Caki2 (cell line): Measurements from ENCODE around the gene KLF11. TPM values are rescaled to one million over a fixed set of nuclear protein-coding genes. Genes with fewer than 3 reads are reported as not detected.

ENCODE experiments used
- DNase-seq: peaks from one replicate; pipeline ENCODE4 v3.0.0-alpha.2; 2015; ENCODE audit warnings: low read depth
- in situ Hi-C: cut with HindIII; loops from 2 replicates; pipeline ENCODE4 v1.10.0; 2016; ENCODE audit warnings: low sequenced_read_pairs, low pct_unique_long_range_greater_than_20kb, mixed read lengths
- total RNA-seq: library from RNA; depleted of rRNA; stranded (reverse); fragments of >200 nt; shearing (Covaris generic); gene quantifications from 2 replicates; pipeline ENCODE4 v1.2.3, GENCODE V29; 2014; ENCODE audit warnings: low replicate concordance

The KLF11 gene
- total RNA-seq, 1 experiment from 2014 or later: 13.1 TPM

DNA sequence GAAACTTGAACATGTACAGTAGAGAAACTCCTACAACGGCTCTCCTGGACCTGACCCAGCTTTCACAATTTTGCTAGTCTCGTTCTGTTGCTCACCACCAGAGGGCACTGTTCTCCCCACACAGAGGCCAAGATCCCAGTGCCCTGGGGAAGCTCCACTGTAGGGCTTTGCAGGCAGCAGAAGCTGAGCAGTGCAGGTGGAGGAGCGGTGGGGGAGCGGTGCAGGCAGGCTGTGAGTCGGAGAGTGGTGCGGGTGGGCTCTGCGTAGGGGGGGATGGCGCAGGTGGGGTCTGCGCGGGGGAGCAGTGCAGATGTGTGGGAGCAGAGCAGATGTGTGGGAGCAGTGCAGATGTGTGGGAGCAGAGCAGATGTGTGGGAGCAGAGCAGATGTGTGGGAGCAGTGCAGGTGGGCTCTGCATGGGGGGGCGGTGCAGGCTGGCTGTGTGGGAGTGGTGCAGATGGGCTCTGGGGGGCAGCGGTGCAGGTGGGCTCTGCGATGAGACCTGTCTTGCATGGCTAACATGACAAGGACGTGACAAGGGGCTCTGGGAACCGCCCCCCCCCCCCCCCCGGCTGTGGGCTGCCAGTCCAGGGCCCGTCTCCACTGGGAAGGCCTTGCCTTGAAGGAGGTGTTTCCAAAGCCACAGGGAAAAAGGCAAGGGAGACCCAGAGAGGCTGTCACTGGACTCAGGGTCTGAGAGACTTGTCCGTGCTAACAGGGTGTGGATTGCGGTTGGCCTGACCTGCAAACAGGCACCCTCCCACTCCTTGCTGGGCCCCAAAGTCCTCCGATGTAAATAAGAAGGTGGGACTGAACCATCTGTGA is 29.5 kb downstream of the KLF11 start:
- in situ Hi-C loops: no loop called here
- DNase-seq: peak; percentile 70

DNA sequence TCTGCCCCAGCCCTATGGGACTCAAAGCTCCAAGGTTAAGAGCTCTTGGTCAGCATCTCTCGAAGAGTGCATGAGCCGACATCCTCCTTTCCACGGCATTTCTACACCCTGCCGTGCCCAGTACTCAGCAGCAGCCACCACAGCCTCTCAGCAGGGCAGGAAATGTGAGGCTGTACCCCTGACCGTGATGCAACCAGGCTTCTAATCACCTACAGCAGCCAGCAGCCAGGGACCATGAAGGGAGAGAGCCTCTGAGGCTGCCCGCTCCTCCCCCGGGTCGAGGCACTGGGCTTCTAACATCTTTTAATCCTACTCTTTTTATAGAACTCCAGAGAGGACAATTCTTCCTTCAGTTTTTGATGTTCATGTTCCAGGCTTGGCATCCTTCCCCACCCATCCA is 30.4 kb downstream of the KLF11 start:
- in situ Hi-C loops: no loop called here
- DNase-seq: no peak

DNA sequence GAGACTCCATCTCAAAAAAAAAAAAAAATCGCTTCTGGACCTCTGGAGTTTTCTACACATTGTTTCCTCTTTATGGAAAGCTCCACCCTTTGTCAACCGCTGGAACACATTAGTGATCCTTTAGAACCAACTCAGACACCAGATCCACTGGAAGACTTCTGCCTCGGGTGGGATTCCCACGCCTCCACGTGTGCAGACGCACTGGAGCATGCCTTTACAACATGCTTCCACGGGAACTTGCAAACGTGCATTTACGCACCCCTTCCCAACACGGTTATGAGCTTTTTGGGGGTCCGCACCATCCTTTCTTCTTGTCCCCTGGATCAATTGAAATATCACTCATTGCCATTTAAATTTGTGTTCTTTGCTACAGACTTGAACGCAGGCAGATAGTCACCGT is 31.8 kb downstream of the KLF11 start:
- in situ Hi-C loops: no loop called here
- no peak for DNase-seq

DNA sequence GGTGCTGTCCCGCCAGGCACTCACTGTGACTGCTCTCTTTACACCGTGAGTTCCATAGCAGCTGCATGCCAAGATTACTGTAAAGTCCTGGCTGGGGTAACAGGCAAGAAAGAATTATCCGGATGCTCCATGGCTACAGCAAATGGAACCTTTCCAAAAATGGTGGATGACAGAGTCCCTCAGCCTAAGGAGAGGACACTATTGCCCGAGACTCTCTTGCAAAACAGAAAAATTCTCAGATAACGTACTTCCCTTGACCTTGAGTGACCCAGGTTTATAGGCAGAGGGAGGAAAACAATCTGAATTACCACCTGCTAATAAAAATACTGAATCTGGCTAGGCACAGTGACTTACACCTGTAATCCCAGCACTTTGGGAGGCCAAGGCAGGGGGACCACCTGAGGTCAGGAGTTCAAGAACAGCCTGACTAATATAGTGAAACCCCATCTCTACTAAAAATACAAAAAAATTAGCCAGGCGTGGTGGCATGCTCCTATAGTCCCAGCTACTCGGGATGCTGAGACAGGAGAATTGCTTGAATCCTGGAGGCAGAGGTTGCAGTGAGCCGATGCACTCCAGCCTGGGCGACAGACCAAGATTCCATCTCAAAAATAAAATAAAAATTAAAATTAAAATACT is 32.3 kb downstream of the KLF11 start:
- DNase-seq: no peak
- in situ Hi-C loops: no loop called here

DNA sequence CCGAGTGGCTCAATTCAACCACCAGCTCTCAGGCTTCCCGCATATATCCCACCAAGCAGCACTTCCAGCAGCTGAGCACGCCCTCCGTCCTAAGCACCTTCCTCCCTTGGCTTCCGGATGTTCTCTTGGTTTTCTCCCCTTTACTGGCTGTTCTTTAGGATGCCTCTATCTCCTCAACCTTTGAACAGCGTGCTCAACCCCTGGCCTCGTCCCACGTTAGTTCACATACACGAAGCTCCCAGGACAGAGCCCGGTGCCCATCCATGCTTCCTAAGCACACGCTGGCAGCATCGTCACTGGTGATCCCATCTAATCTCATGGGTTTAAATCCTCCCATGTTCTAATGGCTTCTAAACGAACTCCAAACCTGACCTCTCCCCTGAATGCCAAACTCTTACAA is 33.2 kb downstream of the KLF11 start:
- in situ Hi-C loops: no loop called here
- no peak for DNase-seq

DNA sequence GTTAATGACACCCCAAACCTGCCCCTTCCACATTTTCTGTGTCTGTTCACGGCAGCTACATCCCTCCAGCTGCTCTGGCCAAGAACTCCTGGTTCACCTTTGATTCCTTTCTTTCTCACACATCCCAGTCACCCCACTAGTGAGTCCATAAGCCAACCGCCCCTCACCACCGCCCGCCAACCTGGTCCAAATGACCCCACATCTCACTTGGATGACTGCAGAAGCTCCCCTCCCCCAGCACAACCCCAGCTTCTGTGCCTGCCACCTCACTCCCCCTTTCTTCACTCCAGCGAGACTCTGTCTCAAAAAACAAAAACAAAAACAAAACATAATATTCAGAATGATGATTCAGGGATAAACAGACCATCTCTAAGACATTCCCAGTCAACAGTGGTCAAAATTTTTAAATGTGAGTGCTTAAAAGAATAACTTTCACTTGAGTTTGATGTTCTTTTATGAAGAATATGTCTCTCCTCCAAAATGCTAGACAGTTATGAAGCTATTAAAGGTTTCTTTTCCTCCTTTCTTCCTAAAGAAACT is 33.7 kb downstream of the KLF11 start:
- DNase-seq: no peak
- in situ Hi-C loops: no loop called here

DNA sequence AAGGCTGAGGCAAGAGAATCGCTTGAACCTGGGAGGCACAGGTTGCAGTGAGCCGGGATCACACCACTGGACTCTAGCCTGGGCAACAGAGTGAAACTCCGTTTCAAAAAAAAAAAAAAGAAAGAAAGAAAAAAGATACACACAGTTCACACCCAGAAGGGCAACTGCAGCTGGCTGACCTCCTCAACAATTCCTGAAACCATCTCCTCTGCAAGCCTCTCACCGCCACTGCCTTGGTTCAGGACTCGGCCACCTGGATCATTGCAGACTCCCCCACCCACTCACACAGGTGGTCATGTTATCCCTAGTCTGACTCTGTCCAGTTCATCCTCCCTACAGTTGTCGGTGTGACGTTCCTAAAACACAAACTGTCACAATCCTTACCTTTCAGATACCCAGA is 34.7 kb downstream of the KLF11 start:
- DNase-seq: no peak
- in situ Hi-C loops: no loop called here

DNA sequence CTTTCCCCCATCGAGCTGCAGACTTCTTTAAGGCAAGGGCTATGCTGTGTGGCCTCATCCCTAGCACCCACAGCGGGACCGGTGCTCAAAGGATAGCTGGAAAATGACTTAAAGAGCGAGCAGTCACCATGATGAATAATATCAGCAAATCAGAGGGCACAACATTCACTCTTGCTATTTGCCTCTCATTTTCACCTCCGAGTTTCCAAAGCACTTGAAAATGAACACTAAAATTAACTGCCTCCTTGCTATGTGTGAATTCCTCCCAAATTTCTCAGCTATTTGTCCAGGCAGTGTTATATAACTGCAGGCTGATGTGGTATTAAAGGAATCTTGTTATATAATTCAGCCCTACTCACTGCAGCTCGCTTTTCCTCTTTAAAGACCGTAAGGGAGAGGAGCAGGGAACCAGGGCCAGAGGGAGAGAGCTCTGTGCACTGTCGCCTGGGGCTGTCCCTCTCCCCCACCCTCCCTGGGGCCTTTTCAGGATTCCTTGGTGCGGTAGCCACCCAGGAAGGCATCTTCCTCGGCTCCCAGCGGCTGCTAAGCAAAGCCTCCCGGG is 35.4 kb downstream of the KLF11 start:
- in situ Hi-C loops: no loop called here
- no peak for DNase-seq

DNA sequence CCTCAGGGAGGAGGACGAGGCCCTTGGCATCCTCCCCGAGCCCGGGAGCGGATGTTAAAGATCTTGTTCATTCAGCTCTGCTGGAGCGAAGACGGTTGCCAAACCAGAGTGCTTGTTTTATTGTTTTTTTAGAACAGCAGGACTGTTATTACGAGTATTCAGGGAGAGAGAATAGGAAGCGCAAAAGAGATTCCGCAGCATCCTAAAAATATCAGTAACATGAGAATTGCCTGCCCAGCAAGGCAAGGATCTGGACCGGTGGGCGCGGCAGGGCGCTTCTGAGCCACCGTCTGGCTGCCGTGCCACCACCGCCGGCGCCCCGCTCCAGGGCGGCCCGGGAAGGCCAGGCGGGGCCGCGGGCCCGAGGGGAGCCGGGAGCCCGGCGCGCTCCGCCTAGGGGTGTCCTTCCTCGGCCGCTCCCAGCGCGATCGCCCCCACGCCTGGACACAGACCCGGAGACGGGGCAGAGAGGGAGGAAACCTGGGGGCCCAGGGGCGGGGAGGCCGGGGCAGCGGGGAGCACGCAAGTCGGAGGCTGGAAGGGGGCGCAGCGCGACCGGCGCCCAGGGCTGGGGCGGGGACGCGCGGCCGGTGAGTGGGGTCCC is 36.0 kb downstream of the KLF11 start:
- DNase-seq: peak; percentile 35
- in situ Hi-C loops: no loop called here

DNA sequence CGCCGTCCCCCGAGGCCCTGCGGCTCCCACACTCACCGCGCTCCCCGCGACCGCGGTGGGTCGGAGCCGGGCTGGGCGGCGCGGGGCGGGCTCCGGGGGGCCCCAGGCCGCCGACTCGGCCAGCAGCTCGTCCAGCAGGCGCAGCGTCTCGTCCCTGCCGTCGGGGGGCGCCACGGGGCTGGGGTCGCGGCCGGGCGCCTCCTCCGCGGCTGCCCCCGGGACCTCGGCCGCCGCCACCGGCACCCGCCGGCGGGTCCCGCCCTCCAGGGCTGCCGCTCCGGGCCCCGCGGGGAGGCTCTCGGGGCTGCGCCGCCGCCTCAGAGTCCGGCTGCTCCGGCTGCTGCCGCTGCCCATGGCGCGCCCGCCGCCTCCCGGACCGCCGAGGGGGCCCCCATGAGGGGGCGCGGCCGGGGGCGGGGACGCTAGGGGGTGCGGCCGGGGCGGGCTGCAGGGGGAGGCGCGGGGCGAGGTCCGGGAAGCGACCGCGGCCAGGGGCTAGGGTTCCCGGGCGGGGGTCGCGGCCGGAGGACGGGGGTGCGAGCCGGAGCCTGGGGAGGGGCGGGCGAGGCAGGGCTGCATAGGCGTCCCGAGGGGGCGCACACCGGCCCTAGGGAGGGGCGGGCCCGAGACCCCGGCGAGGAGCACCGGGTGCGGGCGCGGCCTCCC is 36.7 kb downstream of the KLF11 start, which contains the start of gene CYS1:
CYS1 (minus strand) TSS at position 542 of the 666 bp plus-strand sequence; CDS start at position 354, 188 bp downstream.
- in situ Hi-C loops: no loop called here
- no peak for DNase-seq

DNA sequence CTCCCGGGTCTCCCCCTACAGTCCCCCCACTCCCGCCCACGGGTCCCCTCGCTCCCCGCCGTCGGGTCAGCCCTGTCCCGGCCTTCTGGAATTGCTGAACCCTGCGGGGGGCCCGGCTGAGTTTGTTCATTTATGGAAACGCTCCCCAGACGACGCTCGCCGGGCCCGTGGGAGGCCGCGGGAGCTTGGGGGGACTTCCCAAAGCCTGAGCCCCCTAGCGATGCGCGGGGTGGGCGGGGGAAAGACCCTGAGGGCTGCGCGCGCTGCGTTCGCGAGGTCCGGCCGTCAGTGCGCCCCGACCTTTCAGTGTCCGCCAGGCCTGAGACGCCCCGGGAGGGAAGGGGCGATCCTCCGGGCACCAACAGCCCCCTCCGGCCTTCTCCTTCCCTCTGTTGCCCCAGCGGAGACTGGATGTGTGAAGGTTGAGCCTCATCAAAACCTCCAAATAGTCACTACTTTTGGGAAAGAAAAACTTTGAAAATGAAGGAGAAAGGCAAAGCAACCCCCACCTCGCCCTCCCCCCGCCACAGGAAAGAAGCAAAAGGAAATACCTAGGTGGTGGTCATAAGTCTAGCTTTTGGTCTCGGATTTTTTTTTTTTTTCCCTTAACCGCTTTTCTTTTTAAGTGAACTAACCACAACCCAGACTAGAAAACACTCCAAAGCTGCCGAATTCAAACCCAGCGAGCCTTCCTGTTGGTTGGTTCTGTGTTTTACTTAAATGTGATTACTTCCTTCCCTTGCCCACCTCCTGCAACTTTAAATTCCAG is 37.4 kb downstream of the KLF11 start:
- no peak for DNase-seq
- in situ Hi-C loops: no loop called here

DNA sequence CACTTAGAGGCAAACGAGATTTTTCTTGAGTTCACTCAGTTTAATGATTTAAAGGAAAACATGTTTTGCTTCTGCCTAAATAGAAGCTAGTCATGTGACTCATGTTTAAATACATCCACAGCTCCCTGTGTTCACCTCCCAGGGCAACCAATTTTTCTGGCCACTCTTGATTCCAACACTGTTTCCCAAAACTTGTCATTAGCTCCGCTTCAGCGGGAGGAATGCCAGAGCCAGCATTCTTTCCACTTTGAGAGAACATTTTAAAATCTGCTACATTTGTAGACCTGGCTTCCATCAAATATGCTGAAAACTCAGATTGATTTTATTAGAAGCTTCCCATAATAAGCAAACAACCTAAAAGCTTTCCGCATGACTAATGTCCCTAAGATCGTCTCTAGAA is 39.7 kb downstream of the KLF11 start:
- DNase-seq: no peak
- in situ Hi-C loops: no loop called here

DNA sequence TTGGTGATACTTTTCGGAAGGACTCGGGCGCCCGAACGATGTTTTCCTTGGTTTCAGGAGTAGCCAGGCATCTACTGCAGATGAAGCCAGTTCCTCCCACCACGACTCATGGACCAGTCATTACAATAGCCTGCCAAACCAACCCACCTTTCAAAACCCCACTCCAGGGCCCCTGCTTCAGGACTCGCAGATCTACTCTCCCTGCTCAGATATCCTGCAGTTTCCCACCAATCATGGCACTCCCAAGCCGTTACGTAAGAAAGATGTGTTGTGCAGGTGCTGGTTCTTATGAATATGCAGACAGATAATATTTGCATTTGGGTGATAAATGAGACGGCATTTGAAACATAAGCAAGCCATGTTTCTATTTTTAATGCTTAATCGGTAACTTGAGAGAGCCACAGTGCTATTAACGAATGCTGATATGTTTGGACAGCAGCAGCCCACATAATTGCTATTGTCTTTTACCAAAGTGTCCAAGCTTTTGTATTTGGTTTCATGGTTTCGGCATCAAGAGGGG is 40.4 kb downstream of the KLF11 start:
- DNase-seq: no peak
- in situ Hi-C loops: no loop called here

DNA sequence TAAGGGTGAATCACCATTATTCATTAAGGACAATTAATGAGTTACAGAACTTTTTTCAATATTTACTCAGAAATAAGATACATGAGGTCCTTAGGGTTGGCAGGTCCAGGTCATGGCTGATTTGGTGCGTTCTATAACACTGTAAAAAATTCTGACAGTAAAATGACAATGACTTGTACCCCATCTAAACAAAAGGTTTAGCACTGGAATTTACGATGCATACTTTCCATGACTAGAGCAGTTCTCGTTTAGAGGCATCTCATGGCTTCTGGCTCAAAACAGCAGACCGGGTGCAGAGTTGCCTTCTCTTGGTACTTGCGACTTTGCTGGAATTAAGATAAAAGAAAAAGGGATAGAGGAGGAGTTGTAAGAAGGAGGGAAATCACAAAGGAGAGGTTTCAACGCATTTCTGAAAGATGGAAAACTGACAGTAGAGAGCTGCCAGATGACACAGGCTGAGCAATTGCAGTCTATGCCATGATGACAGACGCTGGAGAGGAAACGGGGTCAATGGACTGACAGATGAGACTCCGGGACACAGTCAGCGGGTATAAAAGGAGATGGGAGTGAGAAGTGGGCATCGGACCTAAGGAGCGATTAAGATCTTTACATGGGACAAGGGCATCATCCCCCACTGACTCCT is 41.0 kb downstream of the KLF11 start:
- peak; percentile 43 for DNase-seq
- in situ Hi-C loops: no loop called here

DNA sequence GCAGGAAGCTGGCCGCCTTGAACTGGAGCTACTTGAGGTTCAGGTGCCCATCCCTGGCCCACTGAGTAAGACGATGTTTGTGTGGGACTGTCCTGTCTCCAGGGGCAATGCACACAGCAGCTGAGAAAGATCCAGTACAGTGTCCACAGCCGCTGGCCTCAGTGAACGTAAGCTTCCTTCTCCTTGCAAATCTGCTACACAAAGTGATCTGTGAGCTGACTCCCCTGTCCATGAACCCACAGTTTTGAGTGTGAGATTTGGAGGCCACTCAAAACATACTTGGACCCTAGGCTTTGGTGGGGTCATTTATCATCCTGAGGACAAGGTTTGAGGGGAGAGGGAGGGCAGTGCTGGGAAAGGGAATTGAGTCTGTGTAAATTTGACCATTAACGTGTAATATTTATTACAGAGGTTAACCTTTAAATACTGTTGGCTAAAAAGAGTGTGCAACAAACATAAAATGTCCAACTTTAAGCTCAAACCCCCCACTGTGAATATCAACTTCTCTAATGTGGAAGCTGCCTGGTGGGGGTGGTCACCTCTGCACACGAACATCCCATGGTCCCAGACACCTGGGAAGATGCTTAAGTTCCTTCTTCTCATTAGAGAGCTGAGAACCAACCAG is 41.8 kb downstream of the KLF11 start:
- in situ Hi-C loops: no loop called here
- no peak for DNase-seq

DNA sequence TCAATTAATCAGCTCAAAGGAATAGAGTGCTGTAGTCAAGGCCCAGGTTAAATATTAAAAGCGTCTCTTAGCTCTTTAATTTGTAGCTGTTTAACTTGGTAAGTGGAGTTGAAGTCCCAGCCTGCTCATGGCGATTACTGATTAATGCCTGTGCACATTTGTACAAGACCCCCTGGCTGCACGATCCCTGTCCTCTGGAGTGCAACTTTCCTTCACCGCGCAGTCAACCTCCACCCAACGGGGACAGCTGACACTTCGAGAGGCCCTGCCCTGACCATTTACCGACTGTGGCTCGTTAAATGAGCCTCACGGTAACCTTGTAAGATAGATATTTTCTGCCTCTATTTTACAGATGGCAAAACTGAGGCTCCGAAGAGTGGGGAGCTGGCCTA is 42.3 kb downstream of the KLF11 start:
- in situ Hi-C loops: no loop called here
- DNase-seq: peak; percentile 55

DNA sequence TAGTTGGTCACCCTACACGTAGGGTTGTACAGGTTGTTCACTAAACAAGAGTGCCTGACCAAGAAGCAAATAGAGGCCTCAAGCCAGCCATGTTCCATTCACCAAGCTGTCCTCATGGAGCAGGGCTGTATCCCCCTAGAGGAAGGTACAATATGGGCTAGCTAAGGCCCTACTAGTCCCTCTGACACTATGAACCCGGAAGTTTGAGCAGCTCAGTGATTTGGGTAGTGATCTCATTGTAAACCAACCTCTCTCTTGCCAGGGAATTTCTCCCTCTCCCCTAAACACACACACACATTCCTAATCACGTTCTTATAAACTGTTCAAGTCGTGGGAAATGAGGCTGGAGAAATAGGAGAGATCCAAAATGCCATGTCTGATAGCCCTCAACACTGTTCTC is 43.6 kb downstream of the KLF11 start:
- DNase-seq: no peak
- in situ Hi-C loops: no loop called here
